GM21423 (cell line): ENCODE measurements around the gene SPINK8.
"Not testable (repeated sequence)": the region's sequence is repeated elsewhere in the genome, so short reads cannot be mapped to it uniquely, and the experiment has no call there.

Experiments used
- ATAC-seq: cut with Tn5 transposase; IDR thresholded peaks from one replicate; pipeline ENCODE4 v1.9.1; 2021; ENCODE audit warnings: mild to moderate bottlenecking, moderate library complexity; ENCODE audit not compliant: unreplicated experiment

The SPINK8 gene

DNA sequence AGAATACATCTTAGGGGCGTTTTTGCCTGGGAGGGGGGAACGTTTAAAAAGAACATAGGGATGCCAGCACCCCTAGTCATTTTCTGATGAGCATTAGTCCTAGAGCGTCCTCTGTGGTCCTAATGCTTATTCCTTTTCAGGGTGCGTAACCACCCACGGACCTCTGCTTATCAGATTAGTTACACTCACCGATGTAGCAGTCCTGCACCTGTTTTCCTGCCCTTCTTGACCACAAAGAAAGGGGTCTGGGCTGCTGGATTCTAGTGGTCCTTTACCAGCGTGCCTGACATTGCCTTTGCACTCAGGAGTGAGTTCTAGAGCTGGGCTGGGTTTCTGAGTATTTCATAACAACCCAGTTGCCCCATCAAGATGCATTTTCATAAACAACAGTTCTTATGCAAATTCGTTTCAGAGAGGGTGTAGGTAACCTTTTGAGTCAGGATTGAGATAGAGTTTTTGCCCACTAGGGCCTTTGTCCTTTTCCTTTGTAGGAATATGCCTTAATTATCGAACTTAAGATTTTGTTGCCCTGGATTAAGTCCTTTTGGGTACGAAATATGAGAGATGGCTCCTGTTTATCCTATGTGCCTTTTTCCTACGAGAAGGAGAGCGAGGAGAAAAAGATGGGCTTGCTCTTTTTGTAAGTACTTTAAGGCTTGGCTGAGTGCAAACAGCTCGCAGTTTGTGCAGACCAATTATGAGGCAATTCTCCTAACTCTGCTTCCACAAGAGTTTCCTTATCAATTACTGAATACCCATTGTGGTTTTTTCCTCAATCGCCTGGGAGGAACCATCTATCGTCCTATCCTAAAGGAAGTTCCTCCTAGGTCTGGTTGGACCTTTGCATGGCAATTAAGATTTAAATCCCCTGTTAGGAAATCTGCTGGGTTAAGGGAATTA is at the start of gene SPINK8:
Gene SPINK8 (minus strand): TSS at position 316 of the 900 bp plus-strand sequence. CDS start 5,320 bp downstream, outside the sequence.
- not testable (repeated sequence) for ATAC-seq

DNA sequence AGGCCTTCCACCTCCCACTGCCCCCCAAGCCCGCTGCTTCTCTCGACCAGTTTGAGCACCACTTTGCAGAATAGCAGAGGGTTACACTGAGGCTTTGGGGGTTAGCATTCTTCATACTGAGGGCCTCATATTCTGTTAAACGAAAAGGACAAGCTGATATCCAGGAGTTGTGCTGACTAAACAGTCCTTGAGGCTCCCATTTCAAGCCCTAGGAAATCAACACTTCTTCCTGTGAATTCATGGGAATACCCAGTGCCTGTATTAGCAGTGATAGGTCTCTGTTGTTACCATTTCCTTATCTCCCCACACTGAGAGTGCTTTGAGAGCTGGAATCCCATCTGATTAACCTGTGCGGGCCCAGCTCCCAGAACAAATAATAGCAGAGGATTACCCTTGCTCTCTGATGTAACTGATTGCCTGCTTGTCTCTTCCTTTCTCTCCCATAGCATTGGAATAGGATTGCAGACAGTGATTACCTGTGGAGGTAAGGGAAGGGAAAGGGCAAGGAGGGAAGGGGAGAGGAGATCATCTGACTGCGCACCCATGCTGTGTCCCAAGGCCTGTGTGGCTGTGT is 39.5 kb upstream of the SPINK8 start:
- no peak for ATAC-seq

DNA sequence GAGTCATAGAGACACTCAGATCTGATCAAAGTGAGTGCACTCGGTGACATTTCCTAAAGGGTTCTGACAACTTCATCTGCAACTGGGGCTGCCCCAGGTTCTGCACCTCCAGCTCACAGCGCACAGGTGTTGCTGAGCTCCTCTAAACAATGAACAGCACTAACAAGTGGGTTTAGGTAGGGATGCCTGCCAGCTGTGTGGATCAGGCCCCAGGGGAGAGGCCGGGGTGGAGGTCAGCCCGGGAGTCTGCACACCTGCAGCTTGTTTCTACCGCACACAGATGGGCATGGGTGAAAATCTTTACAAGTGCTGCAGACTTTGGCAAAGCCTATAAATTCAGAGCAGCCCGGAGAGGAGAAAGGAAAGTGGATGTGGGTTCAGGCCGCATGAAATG is 38.9 kb upstream of the SPINK8 start:
- no peak for ATAC-seq

DNA sequence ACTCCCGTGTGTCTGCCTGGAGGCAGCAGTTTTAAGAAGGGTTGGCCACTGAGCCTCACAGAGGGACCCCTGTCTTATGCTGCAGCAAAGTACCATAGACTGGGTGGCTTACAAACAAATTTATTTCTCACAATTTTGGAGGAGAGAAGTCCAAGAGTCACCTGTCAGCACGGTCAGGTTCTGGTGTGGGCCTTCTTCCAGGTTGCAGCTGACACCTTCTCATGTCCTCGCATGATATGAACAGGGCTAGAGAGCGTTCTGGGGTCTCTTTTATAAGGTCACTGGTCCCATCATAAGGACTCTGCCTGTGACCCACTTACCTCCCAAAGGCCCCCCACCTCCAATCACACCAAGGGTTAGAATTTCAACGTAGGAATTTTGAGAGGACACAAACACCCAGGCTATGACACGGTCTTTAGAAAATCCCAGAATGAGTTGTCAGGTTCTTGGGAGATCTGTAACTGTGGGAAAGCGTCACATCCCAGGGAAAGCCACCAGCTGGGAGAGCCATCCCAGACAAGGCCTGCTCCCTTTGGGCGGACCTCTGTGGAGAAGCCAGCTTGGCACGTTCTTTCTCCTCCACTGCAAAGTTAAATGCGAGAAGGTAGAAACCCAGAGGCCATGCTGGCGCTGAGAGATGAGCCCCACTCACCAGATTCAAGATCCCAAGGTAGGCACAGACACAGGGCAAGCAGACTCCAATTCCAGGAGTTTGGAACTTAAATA is 38.4 kb upstream of the SPINK8 start, which contains the start of gene FBXW12:
Gene FBXW12 (plus strand): TSS at position 569 of the 726 bp plus-strand sequence. CDS start 549 bp downstream, outside the sequence.
- ATAC-seq: no peak

DNA sequence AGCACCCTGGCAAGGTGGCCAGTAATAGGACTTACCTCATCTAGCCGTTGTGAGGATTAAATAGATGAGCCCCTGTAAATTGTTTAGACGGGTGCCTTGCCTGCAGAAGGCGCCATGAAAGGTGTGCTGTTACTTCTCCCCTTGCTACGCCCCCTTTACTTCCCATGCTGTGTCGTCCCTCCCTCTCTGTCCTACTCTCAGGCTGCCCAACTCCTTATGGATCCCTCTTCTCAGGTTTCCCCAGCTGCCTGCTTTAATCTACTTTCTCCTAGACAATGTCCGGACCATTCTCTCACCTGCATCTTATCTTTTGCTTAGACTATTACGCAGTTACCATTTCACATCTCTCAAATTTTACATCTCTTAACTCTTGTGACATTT is 36.9 kb upstream of the SPINK8 start:
- ATAC-seq: no peak

DNA sequence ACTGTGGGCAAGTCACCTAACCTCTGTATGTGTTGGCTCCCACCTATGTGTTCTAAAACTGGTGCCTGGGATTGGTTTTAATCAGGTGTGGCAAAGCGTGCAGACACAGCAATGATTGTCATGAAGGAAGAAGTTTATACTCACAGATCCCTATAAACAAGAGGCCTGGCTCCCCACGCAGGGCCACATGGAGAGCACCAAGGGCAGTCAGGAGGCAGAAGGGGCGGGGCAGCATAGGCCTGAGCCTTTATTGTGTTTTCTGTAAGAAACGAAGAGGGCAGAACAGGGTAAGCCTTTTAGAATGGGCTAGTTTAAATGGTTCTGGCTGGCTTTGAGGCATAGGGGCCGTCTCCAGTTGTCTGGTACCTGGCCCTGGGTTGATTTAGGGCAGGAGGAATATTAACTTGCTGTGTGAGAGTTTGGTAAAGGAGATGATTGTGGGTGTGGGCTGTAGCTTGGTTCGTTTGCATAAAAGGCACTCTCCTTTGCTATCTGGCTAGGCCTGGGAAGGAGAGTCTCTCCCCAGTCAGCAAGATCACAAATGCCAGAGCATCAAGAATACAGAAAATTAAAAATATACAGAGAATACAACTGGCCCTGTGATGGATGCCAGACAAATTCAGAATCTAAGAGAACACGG is 36.4 kb upstream of the SPINK8 start:
- no peak for ATAC-seq

DNA sequence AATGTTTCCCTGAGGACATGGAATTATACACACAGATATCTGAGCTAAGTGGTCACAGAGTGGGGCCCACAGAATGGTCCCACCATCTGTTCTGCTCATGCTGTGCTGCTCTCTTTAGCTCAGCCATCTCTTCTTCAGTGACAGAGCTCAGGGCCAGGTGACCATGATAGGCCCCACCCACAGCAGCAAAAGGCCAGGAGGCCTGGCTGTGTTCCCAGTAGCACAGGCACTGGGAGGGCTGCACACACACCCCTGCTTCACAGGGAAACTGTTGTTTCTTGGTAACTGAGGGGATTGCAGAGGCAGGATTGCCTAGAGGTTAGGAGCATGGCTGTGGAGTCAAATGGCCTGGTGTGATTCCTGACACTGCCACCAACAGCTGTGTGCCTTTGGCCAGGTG is 33.7 kb upstream of the SPINK8 start:
- ATAC-seq: no peak

DNA sequence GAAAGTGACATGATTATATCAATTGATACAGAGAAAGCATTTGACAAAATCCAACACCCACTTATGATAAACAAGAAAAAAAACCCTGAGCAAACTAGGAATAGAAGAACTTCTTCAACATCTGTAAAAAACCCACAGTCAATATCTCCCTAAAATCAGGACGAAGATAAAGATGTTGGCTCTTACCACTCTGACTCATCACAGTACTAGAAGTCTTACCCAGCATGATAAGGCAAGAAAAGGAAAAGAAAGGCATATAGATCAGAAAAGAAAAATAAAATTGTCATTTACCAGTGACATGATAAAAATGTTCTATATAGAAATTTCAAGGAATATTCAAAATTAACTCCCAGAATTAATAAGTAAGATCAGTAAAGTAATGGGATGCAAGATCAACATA is 31.4 kb upstream of the SPINK8 start:
- ATAC-seq: no peak

DNA sequence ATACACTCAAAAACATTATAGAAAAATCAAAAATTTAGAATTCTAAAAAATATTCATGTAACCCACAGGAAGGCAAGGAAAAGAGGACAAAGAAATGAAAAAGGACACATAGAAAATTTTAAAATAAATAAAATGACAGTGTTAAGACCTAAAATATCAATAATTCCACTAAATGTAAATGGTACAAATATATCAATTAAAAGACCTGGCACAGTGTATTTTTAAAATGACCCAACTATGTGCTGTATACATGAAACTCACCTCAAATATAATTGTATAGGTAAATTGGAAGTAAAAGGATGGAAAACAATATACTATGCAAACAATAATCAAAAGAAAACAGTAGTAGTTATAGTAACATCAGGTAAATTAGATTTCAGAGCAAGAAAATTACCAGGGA is 28.5 kb upstream of the SPINK8 start:
- no peak for ATAC-seq

DNA sequence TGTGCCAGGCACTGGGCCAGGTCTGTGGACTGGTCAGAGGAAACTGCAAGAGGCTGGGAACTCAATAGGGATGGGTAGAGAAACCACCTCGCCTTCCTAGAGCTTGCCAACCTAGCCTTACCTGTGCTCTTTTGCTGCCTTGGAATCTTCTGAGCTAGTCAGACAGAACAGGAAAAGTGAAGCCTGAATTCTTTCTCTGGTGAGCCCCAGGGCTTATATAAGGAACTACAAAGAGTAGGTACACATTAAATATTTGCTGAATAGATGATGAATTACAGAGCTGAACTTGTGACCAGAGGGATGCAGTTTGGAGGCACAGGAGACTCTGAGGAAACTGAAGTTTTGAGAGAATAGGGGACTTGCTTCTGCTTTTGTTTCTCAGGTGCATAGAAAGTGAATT is 23.0 kb upstream of the SPINK8 start:
- no peak for ATAC-seq

DNA sequence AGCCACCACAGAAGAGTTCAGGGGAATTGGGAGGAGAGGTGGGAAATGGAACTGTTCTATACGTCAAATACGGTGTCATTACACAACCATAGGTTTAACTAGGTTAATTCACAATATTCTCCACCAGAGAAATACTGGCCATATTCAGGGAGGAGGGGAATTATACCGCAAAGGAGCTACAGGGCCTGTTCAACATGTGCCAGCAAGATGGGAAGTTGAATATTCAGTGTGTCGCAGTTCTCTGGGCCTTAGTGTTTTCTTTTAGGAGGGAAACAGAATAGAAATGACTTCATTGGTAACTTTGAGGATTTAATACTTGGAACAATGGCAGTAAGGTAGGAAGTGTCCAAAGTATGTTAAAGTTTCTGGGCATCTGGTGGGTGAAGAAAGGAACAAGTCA is 20.5 kb upstream of the SPINK8 start:
- no peak for ATAC-seq

DNA sequence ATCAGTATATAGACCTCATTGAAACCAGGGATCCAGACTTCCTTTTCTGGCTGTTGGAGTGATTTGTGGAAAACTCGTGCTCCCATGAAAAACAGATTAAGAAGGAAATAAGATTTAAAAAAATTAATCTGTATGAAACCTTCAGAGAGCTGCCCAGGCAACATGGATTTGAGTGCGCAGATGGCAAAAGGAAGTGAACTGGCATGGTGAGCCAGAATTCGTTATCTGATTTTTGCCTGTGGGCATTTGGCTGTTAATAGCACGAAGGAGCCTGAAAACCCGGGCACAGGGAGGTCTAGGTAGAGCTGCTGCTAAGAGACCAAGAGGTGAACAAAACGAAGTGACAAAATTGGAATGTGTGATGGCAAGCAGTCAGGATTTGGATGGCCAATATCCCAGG is 19.1 kb upstream of the SPINK8 start:
- no peak for ATAC-seq

DNA sequence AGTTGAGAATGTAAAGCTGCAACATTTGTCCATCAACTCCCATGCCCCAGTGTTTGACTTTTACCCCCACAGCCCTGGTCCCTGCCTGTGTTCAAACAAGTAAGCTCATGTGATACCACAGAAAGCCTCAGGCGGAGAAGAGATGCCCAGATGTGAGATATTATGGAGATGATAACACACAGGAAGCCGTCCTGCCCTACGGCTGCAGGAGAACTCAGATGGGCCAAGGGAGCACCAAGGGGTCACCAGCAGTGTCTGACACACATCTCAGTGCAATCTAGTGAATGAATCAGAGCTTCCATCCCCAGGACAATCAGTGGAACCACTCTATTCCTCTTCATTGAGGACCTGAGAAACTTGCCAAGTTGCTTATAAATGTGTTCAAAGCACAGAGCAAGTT is 14.0 kb upstream of the SPINK8 start:
- no peak for ATAC-seq

DNA sequence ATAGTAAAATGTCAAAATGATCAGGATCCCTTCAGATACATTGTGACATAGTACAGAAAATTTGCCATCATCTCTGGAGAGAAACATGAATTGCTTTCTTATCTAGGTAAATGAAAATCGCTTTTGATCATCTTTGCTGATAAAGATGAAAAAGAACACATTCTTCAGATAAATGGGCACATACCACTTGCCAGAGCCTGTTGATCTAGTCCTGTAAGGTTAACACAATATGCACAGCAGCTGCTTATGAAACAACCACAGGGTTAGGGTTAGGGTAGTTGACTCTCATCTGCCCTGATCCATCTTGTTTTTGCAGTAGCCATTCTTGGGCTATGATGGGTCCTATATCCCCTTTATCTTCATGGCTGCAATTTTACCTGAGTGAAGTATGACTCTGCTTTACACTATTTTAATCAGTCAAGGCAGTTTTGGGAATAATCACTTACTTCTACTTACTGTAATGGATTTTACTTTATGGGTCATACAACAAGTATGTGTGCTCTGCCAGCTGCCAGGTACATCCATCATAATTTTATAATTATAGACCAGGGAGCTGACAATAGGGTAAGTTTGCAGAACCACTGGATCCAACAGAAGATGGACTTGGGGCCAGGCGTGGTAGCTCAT is 12.6 kb upstream of the SPINK8 start:
- ATAC-seq: no peak

DNA sequence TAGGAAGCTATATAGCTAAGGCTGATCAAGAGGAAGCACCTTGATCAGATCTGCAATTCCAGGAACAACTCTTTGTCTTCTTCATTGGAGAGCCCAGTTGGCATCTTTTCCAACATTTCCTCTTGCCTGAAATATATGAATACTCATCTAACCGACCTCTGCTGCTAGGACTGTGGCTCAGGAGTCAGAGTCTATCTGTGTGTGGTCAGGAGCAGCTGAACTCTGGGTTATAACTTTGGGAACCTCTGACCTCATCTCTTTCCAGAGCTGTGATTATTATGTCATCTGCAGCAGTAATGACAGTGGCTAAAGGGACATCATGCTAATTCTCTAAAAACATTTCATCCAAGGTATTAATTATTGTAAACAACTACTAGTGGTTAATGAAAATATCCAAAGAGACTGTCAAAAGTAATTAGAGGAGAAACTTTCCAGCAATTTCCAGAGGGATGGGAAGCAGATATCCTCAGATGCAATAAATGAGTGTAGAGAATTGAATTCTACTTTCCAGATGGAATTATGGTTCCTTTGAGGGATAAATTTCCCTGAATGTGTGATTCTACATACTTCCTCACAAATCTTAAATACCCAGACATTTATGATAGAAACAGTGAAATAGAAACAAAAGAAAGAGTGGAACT is 11.5 kb upstream of the SPINK8 start:
- ATAC-seq: no peak

DNA sequence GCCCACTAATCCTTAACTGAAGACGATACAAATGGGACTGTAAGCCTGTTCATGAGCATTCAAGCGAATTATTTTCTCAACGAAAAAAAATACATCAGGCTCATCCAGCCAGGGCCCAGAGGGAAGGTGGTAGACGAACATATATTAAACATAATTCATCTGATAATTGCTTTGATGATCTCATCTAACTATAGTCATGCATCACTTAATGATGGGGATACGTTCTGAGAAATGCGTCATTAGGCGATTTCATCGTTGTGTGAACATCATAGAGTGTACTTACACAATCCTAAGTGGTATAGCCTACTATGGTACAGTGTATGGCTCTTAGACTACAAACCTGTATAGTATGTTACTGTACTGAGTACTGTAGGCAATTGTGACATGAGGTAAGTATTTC is 10.0 kb upstream of the SPINK8 start:
- ATAC-seq: no peak

DNA sequence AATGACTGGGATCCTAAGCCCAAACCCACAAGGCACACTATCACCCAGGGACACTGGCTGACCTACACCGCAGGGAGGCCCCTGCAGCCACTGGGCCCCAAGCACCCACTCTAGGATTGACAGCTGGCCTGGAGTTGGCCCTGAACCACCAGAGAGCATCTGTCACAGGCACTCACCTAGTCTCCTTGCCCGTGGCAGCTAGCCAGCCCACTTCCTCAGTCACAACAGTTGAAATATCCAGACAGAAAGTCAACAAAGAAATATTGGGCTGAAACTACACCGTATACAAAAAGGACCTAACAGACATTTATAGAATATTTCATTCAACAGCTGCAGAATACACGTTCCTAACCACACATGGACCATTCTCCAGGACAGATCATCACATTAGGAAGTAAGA is 5.2 kb upstream of the SPINK8 start:
- ATAC-seq: no peak

DNA sequence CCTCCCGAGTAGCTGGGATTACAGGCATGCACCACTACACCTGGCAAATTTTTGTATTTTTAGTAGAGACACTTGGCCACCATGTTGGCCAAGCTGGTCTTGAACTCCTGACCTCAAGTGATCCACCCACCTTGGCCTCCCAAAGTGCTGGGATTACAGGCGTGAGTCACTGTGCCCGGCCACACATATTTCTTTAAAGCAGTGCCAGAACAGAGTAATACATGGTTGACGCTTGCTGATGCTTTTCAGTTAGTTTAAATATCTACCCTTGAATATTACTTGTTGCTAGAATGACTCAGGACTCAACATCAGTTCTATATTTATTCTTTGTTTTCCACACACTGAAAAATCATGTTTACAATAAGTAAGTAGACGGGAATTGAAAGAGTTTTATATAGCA is 4.1 kb upstream of the SPINK8 start:
- ATAC-seq: not testable (repeated sequence)

DNA sequence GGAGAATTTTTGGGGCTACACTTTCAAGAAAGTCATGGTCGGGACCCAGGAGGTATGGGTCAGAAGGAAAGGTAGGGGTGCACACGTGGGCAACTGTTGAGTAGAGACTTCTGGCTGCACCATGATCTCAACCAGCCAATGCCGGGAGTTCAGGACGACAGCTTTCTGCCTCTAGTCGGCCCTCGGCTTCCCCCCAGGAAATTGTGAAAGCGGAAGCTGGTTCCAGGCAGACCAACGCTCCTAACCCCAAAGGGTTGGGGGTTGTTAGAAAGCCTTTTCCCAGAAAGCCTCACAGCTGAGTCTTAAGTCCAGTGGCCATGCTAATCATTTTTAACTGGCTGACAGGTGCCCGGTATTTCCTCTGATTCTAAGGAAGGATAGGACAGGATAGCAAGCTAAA is 1.8 kb upstream of the SPINK8 start:
- ATAC-seq: not testable (repeated sequence)

DNA sequence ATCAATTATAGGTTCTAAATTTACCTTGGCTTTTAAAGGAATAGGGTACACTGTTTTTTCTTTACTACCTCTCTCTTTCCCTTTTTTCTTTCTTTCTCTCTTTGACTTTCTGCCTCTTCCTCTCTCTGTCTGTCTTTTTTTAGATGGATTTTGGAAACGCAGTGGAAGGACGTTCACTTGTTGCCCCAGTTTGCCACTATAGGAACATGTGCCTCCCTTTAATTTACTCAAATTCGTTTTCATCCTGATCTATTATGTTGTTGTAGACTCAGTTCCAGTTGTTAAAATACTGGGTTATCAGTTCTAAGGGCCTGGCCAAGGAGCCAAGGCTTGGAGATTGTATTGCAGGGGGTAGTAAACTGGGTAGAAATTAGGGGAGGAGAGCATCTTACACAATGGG is 1.1 kb upstream of the SPINK8 start:
- ATAC-seq: no peak
